Mesendoderm (in vitro differentiated cells): ENCODE data around the gene MORN1.

Experiments
- DNase-seq: peaks from one replicate; pipeline ENCODE4 v3.0.0; 2013
- H2AK5ac ChIP-seq: 2 replicates; pipeline ENCODE4 v1.6.1; 2013; ENCODE audit warnings: low read length, inconsistent platforms
- H2BK120ac ChIP-seq: 2 replicates; pipeline ENCODE4 v1.6.1; 2013; ENCODE audit warnings: low read depth, mild to moderate bottlenecking, low read length, moderate library complexity, mixed read lengths
- H2BK15ac ChIP-seq: replicated peaks from 2 replicates; pipeline ENCODE4 v1.6.1; 2013; ENCODE audit warnings: low read depth, mild to moderate bottlenecking, moderate library complexity
- H2BK5ac ChIP-seq: 2 replicates; pipeline ENCODE4 v1.6.1; 2013; ENCODE audit warnings: low read length, inconsistent platforms
- H3K18ac ChIP-seq: 2 replicates; pipeline ENCODE4 v1.6.1; 2013; ENCODE audit warnings: mild to moderate bottlenecking, low read length, mixed read lengths
- H3K23ac ChIP-seq: one replicate; pipeline ENCODE4 v1.6.1; 2013; ENCODE audit warnings: low read length
- H3K27ac ChIP-seq: 2 replicates; pipeline ENCODE4 v1.5.1; 2013; ENCODE audit warnings: low read depth, mild to moderate bottlenecking, inconsistent platforms, low read length, moderate library complexity
- H3K27me3 ChIP-seq: 2 replicates; pipeline ENCODE4 v1.6.1; 2013; ENCODE audit warnings: low read length, control low read depth, mild to moderate bottlenecking, inconsistent platforms; ENCODE audit not compliant: insufficient read depth, poor library complexity
- H3K36me3 ChIP-seq: 2 replicates; pipeline ENCODE4 v1.6.1; 2013; ENCODE audit warnings: low read length, inconsistent platforms; ENCODE audit not compliant: control insufficient read depth, insufficient read depth
- H3K4ac ChIP-seq: one replicate; pipeline ENCODE4 v1.6.1; 2013; ENCODE audit warnings: low read depth, mild to moderate bottlenecking, low read length, moderate library complexity
- H3K4me1 ChIP-seq: 2 replicates; pipeline ENCODE4 v1.6.1; 2013; ENCODE audit warnings: low read depth, low read length, inconsistent platforms; ENCODE audit not compliant: control insufficient read depth
- H3K4me2 ChIP-seq: 2 replicates; pipeline ENCODE4 v1.6.1; 2013; ENCODE audit warnings: low read length
- H3K4me3 ChIP-seq: 2 replicates; pipeline ENCODE4 v1.5.1; 2013; ENCODE audit warnings: mild to moderate bottlenecking, low read length
- H3K56ac ChIP-seq: one replicate; pipeline ENCODE4 v1.6.1; 2013; ENCODE audit warnings: low read length
- H3K79me1 ChIP-seq: 2 replicates; pipeline ENCODE4 v1.6.1; 2013; ENCODE audit warnings: low read length, inconsistent platforms
- H3K79me2 ChIP-seq: 2 replicates; pipeline ENCODE4 v1.6.1; 2013; ENCODE audit warnings: mild to moderate bottlenecking, low read length; ENCODE audit not compliant: control insufficient read depth, insufficient read depth
- H3K9ac ChIP-seq: 2 replicates; pipeline ENCODE4 v1.6.1; 2013; ENCODE audit warnings: low read length, inconsistent platforms
- H4K5ac ChIP-seq: one replicate; pipeline ENCODE4 v1.6.1; 2013; ENCODE audit warnings: low read length
- H4K8ac ChIP-seq: one replicate; pipeline ENCODE4 v1.6.1; 2013; ENCODE audit warnings: low read depth, mild to moderate bottlenecking, control low read depth, low read length, moderate library complexity
- WGBS: extraction: QIAGEN DNeasy Blood & Tissue Kit; methylation state at CpG from one replicate; pipeline ENCODE4 v1.1.7; 2013; ENCODE audit warnings: low lambda C conversion rate, missing lambda C conversion rate; ENCODE audit not compliant: insufficient coverage; ENCODE audit errors: extremely low coverage; 5-methylcytosine and 5-hydroxymethylcytosine counted together

Gene MORN1

DNA sequence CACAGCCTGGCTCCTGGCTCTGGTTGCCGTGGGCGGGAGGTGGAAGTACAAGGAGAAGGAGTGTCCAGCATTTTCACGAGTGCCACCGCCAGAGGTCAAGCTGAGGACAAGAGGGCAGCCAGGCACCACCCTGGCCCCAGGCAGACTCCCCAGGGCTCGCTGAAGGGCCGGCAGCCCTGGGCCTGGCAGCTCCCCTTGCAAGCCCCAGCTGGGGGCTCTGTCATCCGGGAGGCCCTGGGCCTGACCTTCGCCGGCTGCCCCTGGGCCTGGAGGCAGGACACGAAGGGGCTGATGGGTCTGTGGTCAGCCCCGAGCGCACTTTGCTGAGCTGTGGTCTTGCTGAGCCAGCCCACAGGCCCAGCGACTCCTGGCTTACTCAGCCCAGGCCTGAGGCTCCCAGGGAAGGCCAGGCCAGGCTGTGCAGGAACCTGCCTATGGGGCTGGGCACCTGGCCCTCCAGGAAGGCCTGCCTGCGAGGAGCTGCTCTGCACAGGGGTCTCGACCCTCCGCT lies 74.8 kb downstream of the MORN1 start:
- H3K18ac ChIP-seq, result no peak overlapping the region
- H3K27me3 ChIP-seq, result no peaks in the 10 kb centered on the region
- H2BK5ac ChIP-seq, result no peak overlapping the region
- peak overlapping the region; percentile 0 for H3K23ac ChIP-seq
- no peak for DNase-seq
- peak overlapping the region; percentile 5 for H3K4ac ChIP-seq
- no peak overlapping the region for H4K8ac ChIP-seq
- no peaks in the 10 kb centered on the region for H3K36me3 ChIP-seq
- no peak overlapping the region for H3K27ac ChIP-seq
- H2AK5ac ChIP-seq, result no peak overlapping the region
- H4K5ac ChIP-seq, result no peak overlapping the region
- no peak overlapping the region for H3K4me3 ChIP-seq
- H3K79me2 ChIP-seq, result no peaks in the 10 kb centered on the region
- no peaks in the 10 kb centered on the region for H3K79me1 ChIP-seq
- H2BK15ac ChIP-seq, result no peak overlapping the region
- peaks cover 3% of the 10 kb centered on the region for H3K4me1 ChIP-seq
- no CpG with 5 or more reads among the region's 16 CpGs for WGBS
- H3K4me2 ChIP-seq, result no peak overlapping the region
- peak overlapping the region; percentile 17 for H3K9ac ChIP-seq
- peak overlapping the region; percentile 85 for H3K56ac ChIP-seq
- no peak overlapping the region for H2BK120ac ChIP-seq

DNA sequence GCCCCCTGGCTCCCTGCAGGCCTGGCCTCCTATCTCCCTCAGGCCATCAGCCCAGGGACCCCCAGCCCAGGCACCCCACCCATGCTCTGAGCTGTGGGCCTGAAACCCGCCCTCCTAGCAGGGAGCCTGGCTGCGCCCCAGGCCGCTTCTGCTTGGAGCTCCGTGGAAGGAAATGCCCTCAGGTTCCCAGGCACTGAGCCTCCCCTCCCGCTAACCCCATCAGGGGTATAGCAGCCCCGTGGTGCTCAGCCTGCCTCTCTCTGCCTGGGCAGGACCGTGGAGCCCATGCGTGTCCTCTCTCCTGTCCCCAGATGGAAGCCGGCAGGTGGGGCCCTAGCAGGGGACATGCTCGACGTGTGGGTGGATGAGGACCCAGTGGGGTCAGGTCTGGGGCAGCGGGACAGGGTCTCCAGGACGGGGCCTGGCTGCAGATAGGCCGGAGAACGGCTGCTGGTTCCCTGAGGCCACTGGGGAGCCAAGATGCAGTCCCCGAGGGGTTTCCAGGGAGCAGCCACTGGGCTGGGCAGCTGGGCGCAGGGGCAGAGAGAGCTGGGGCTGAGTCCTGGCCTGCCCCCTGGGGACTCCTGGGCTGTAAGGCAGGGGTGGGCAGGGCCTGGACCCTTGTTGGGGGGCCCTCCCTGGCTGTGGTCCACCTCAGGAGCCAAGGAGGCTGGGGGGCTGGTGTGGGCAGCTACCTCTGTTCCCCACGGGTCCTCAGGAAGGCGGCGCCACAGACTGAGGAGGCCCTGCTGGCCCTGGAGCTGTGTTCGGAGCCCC lies 75.5 kb downstream of the MORN1 start:
- peaks cover 3% of the 10 kb centered on the region for H3K4me1 ChIP-seq
- no CpG with 5 or more reads among the region's 21 CpGs for WGBS

DNA sequence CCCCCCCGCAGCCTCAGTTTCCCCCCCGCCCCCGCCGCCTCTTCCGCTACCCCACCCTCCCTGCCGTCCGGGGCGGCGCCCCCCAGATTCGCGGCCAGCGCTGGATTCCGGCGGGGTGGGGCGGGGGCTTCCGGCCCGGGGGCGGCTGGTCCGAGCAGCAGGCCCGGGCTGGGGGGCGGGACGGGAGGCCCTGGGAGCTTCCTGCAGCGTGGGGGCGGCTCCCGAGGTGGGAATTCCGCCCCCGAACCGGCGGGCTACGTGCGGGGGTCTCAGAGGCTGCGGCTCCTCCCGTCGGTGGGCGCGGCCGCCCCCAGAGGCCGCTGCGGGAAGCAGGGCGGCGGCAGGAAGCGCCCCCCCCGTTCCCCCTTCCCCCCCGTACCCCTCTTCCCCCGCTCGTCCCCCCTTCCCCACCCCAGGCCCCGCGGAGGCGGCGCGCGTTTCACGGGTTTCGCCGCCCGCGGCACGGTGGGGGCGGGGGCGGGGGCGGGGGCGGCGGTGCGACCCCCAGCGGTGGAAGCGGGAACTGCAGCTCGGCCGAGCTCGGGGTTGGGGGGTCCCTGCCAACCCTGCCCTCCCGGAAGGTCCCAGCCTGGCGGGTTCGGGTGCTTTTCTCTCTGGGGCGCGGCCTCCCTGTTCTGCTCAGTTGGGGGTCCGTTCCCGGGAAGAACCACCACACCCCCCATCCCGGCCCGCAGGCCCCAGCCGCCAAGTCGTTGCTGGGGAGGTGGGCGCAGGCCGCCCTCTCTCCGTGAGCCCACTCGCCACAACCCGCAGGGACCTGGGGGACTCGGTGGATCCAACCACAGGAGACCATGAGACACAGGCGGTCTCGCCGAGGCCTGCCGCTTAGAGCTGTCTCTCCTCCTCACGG lies 76.3 kb downstream of the MORN1 start:
- peaks cover 3% of the 10 kb centered on the region for H3K4me1 ChIP-seq
- H4K8ac ChIP-seq, result no peak overlapping the region
- H3K4ac ChIP-seq, result peak overlapping the region; percentile 97
- no peaks in the 10 kb centered on the region for H3K79me2 ChIP-seq
- no peaks in the 10 kb centered on the region for H3K79me1 ChIP-seq
- H4K5ac ChIP-seq, result no peak overlapping the region
- H3K23ac ChIP-seq, result no peak overlapping the region
- no peak overlapping the region for H2AK5ac ChIP-seq
- no peak overlapping the region for H2BK5ac ChIP-seq
- H3K36me3 ChIP-seq, result no peaks in the 10 kb centered on the region
- H3K27me3 ChIP-seq, result no peaks in the 10 kb centered on the region
- peak overlapping the region; percentile 91 for H3K18ac ChIP-seq
- peak overlapping the region; percentile 81 for H3K9ac ChIP-seq
- H3K56ac ChIP-seq, result peak overlapping the region; percentile 91
- DNase-seq, result peak; percentile 85
- no CpG with 5 or more reads among the region's 91 CpGs for WGBS
- H3K4me3 ChIP-seq, result no peak overlapping the region
- peak overlapping the region; percentile 14 for H2BK120ac ChIP-seq
- no peak overlapping the region for H3K4me2 ChIP-seq
- no peak overlapping the region for H2BK15ac ChIP-seq
- H3K27ac ChIP-seq, result peak overlapping the region; percentile 95

More for the DNA sequence above, 75.5 kb downstream of the MORN1 start:
- Histone ChIP-seq H3K27me3 (no peaks in the 10 kb centered on the region), H3K36me3 (no peaks in the 10 kb centered on the region), H3K4ac (peak overlapping the region; percentile 43), H3K4me2 (no peak overlapping the region), H3K18ac (peak overlapping the region; percentile 70), H4K8ac (no peak overlapping the region), H2AK5ac (peak overlapping the region; percentile 58), H3K27ac (no peak overlapping the region), H2BK15ac (no peak overlapping the region), H3K79me1 (no peaks in the 10 kb centered on the region), H3K9ac (peak overlapping the region; percentile 68), H2BK5ac (no peak overlapping the region), H4K5ac (no peak overlapping the region), H2BK120ac (no peak overlapping the region), H3K56ac (peak overlapping the region; percentile 85), H3K4me3 (no peak overlapping the region), H3K79me2 (no peaks in the 10 kb centered on the region), H3K23ac (no peak overlapping the region)
- no peak for DNase-seq

DNA sequence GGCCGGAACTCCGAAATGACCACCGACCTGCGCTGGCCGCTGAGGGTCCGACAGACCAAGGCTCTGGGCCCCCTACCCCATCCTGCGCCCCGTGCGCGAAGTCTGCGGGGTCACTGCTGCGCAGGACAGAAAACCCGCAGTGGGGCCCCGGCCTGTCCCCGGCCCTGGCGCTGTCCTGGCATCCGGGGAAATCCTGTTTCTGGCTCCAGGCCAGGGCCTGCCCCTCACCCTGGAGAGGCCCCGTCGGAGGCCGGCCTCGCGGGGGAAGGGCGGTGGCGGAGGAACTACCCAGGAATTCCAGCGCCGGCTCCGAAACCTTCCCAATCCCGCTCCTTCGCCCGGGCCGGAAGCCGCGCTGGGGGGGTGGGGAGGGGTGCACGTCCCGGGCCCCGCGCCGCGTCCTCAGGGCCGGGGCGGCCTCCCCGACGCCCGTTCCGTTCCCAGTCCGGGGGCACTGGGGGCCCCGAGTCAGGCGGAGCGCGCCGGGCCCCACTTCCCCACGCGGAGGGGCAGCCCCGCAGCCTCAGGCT lies 77.0 kb downstream of the MORN1 start:
- H4K5ac ChIP-seq, result no peak overlapping the region
- peaks cover 3% of the 10 kb centered on the region for H3K4me1 ChIP-seq
- DNase-seq, result peak; percentile 93
- H2BK120ac ChIP-seq, result peak overlapping the region; percentile 14
- H3K27me3 ChIP-seq, result no peaks in the 10 kb centered on the region
- H4K8ac ChIP-seq, result peak overlapping the region; percentile 42
- H3K27ac ChIP-seq, result peak overlapping the region; percentile 95
- no peaks in the 10 kb centered on the region for H3K79me1 ChIP-seq
- H3K4me2 ChIP-seq, result peak overlapping the region; percentile 49
- H3K4ac ChIP-seq, result peak overlapping the region; percentile 97
- peak overlapping the region; percentile 85 for H3K23ac ChIP-seq
- peak overlapping the region; percentile 30 for H2BK5ac ChIP-seq
- peak overlapping the region; percentile 91 for H3K56ac ChIP-seq
- no peak overlapping the region for H2BK15ac ChIP-seq
- H3K9ac ChIP-seq, result peak overlapping the region; percentile 81
- H2AK5ac ChIP-seq, result no peak overlapping the region
- H3K79me2 ChIP-seq, result no peaks in the 10 kb centered on the region
- H3K18ac ChIP-seq, result peak overlapping the region; percentile 91
- WGBS, result no CpG with 5 or more reads among the region's 54 CpGs
- no peaks in the 10 kb centered on the region for H3K36me3 ChIP-seq
- no peak overlapping the region for H3K4me3 ChIP-seq

DNA sequence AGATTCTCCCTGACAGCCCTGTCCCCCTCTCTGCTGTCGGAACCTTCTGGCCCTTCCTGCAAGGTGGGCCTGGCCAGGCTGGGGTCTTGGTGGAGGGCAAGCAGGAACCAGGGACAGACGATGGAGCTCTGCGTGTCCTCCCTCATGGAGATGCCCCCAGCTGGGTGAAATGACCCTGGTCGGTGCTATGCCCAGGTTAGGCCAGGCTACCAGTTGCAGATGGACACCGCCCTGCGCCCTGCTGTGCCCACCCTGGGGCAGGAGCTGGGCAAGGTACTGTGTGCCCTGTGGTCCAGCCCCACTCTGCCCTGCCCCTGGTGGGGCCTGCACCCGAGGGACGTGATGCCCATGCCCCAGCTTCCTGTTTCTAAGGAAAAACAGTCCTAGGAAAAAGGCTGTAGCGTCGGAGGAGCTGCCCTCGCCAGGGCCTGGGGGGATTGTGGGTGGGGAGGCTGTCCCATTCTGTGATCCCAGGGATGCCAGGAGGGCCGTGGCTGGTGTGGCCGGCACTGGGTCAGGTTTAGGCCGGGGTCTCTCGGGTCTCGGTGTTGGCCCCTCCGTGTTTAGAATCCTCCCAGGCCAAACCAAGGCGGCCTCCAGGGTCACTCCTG lies 77.6 kb downstream of the MORN1 start:
- Histone ChIP-seq H3K4me1 (peaks cover 3% of the 10 kb centered on the region), H4K5ac (no peak overlapping the region), H2BK5ac (peak overlapping the region; percentile 30), H3K79me1 (no peaks in the 10 kb centered on the region), H2BK120ac (peak overlapping the region; percentile 10), H3K4me3 (no peak overlapping the region), H3K27me3 (no peaks in the 10 kb centered on the region), H2AK5ac (no peak overlapping the region), H3K79me2 (no peaks in the 10 kb centered on the region), H2BK15ac (no peak overlapping the region), H3K23ac (peak overlapping the region; percentile 85), H3K4ac (peak overlapping the region; percentile 97), H3K9ac (peak overlapping the region; percentile 81), H3K18ac (peak overlapping the region; percentile 91), H3K56ac (peak overlapping the region; percentile 91), H3K36me3 (no peaks in the 10 kb centered on the region), H4K8ac (peak overlapping the region; percentile 42), H3K27ac (peak overlapping the region; percentile 95), H3K4me2 (peak overlapping the region; percentile 49)
- DNase-seq, result peak; percentile 18
- WGBS, result no CpG with 5 or more reads among the region's 18 CpGs
